EH (cell line): ENCODE results near the gene FSTL1.

Experiments
- DNase-seq: peaks from one replicate; pipeline ENCODE4 v3.0.0-alpha.2; 2015; ENCODE audit warnings: low read depth

The FSTL1 gene

GRCh38 chr3:120440001-120440703, 10.6 kb downstream of the FSTL1 start:
- DNase-seq = peak; percentile 90

GRCh38 chr3:120438665-120439370, 12.0 kb downstream of the FSTL1 start:
- DNase-seq = peak; percentile 97

GRCh38 chr3:120438216-120438615, 12.6 kb downstream of the FSTL1 start:
- no peak for DNase-seq

- DNase-seq = no peak
Measured at GRCh38 chr3:120437559-120437958, 13.2 kb downstream of the FSTL1 start.

- no peak for DNase-seq
Measured at GRCh38 chr3:120436523-120437050, 14.2 kb downstream of the FSTL1 start.

- peak; percentile 86 for DNase-seq
Measured at GRCh38 chr3:120435621-120436020, 15.2 kb downstream of the FSTL1 start.

GRCh38 chr3:120433662-120434331, 17.0 kb downstream of the FSTL1 start:
- no peak for DNase-seq

- peak; percentile 91 for DNase-seq
Measured at GRCh38 chr3:120432150-120432860, 18.5 kb downstream of the FSTL1 start.

- peak; percentile 95 for DNase-seq
Measured at GRCh38 chr3:120429921-120430361, 20.9 kb downstream of the FSTL1 start.

GRCh38 chr3:120428924-120429323, 21.9 kb downstream of the FSTL1 start:
- peak; percentile 89 for DNase-seq

- DNase-seq = no peak
Measured at GRCh38 chr3:120427201-120427600, 23.6 kb downstream of the FSTL1 start.

- DNase-seq = peak; percentile 93
Measured at GRCh38 chr3:120425572-120426250, 25.1 kb downstream of the FSTL1 start.

- DNase-seq = no peak
Measured at GRCh38 chr3:120424976-120425570, 25.7 kb downstream of the FSTL1 start.

GRCh38 chr3:120424506-120424905, 26.3 kb downstream of the FSTL1 start:
- no peak for DNase-seq

- no peak for DNase-seq
Measured at GRCh38 chr3:120423432-120423831, 27.4 kb downstream of the FSTL1 start.

GRCh38 chr3:120421926-120422325, 28.9 kb downstream of the FSTL1 start:
- no peak for DNase-seq

- peak; percentile 82 for DNase-seq
Measured at GRCh38 chr3:120420928-120421551, 29.8 kb downstream of the FSTL1 start.

- peak; percentile 63 for DNase-seq
Measured at GRCh38 chr3:120420360-120420759, 30.4 kb downstream of the FSTL1 start.

- DNase-seq = no peak
Measured at GRCh38 chr3:120419797-120420196, 31.0 kb downstream of the FSTL1 start.

- DNase-seq = peak; percentile 56
Measured at GRCh38 chr3:120418866-120419490, 31.8 kb downstream of the FSTL1 start.
